Urothelium cell line (cell line): ENCODE data around the gene BAIAP2.
"Not testable (repeated sequence)": the region's sequence is repeated elsewhere in the genome, so short reads cannot be mapped to it uniquely, and the experiment has no call there.

ENCODE experiments used
- DNase-seq: peaks from one replicate; pipeline ENCODE4 v3.0.0; 2011; ENCODE audit warnings: low spot score, mixed read lengths
- FAIRE-seq: peaks from 2 replicates; lab custom pipeline; 2011; peaks lifted over from hg19 to GRCh38; lab: Jason Lieb, UNC

BAIAP2 gene

DNA sequence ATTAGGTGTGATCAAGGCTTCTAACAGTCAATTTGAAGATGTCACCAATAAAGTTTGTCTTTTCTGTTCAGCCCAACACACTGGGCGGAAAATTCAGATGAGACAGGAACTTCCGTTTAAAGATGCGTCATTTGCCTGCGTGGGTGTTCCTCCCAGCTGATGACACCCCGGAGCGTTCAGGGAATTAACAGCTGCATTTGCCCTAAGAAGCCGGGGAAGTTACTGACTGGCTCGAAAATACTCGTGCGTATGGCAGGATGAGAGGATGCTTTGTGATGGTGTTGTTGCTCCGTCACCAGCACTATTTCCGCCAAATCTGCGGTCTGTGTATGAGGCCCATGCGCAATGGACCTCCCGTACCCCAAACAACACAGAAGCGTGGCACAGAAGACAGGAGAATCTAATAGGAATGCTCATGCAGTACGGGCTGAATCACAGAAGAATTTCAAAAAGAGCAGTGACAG, 118.4 kb downstream of the BAIAP2 start:
- DNase-seq: peak; percentile 78
- peak; percentile 72 for FAIRE-seq

DNA sequence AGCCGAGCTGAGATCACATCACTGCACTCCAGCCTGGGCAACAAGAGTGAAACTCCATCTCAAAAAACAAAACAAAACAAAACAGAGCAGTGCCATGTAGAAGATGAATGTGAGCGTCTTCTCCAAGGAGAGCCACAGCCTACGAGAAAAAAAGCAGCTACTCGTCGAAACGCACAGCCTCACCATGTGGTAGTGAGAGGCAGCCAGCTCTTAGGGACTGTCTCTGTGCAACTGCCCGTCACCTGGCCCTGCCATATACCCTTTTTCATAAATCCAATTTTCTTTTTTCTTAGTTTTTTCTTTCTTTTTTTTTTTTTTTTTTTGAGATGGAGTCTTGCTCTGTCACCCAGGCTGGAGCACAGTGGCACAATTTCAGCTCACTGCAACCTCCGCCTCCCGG, 119.1 kb downstream of the BAIAP2 start:
- not testable (repeated sequence) for DNase-seq, FAIRE-seq

DNA sequence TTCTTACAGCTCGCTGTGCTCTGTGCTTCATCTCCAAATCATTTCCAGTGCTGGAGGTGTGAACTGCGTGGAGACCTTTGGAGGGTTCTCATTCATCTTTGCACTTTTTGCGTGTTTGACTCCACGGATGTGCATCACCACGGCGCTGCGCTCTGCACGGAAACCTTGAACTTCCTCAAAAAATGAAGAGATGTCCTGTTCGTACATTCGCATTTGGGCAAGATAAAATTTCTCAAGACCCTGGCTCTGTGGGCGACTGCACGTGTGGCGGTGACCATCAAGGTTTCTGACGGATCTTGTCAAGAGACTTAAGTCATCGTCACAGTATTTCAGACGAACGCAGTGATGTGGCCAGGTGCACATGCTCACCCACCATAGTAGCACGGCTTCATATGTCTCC, 120.0 kb downstream of the BAIAP2 start:
- FAIRE-seq: no peak
- no peak for DNase-seq

DNA sequence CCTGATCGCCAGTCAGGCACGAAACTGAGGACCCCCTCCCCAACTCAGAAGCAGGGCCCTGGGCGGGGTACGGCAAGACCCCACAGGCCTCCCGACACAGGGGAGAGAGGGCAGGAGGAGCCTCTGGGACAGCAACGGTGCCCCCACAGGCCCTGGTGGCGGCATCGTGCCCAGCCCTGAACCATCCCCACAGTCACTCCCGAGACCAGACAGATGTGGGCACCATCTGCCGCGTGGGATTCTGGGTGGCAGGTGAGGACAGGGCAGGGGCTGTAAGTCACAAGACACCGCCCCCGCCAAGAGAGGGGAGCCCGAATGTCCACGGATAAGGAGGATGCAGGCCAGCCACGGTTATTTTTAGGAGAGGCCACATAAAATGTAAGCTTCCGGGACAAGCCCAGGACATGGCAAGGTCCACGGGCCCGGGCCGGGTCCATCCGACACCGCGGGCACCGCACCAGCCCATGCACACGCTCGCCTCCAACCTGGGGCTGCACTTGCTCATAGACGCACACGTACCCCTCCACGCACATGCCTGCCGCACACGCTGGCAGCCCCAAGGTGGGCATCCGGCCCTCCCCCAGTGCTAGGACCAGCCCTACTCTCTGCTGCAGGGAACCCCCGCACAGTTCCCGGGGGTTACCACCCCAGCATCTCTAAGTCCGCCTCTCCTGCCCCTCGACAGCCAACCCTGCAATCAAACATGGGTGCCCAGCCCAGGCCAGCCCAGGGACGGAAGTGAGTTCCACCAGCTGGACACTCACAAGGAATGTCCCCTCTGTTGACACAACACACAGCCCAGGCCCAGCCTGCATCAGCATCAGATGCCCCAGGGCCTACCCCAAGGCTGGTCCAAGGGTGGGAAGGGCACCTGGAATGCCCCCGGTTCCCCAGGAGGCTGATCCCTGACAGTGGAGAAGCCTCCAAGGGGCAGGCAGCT, 122.2 kb downstream of the BAIAP2 start:
- DNase-seq (no peak), FAIRE-seq (peak; percentile 40)

DNA sequence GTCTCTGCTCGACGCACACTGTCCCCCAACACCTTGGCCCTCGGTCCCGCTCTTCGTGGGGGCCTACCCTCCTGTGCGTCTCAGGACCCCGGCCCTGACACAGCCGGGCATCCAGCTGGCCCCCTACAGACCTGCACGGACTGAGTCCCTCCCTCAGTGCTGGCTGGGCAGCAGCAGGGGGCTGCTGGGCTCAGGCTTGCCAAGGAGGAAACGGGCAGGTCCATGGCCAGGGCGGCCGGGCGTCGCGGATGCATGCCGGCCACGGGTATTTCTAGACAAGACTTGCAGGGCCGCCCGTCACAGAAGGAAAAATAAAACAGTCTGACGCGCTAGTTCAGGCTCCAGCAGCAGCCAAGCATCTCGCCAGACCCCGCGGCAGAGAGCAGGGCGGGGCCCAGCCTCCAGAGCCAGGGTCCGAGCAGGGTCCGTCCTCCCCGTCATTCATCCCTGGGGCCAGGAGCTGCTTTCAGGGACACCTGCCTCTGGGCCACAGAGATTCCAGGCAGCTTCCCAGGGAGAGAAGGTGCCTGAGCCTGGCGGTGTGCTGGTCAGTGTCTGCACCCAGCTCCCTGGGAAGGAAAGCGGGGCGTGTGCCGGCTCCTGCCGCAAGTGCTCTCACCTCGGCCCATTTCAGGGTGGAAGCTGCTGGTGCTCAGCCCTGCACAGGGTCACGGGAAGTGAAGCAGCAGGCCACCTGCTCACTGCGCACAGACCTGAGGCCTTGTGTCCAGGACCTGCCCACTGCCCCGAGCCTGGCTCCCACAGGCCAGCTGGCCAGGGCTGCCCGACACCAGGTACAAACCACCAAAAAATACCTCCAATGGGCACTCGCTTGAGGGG, 123.1 kb downstream of the BAIAP2 start:
- DNase-seq (no peak), FAIRE-seq (no peak)

DNA sequence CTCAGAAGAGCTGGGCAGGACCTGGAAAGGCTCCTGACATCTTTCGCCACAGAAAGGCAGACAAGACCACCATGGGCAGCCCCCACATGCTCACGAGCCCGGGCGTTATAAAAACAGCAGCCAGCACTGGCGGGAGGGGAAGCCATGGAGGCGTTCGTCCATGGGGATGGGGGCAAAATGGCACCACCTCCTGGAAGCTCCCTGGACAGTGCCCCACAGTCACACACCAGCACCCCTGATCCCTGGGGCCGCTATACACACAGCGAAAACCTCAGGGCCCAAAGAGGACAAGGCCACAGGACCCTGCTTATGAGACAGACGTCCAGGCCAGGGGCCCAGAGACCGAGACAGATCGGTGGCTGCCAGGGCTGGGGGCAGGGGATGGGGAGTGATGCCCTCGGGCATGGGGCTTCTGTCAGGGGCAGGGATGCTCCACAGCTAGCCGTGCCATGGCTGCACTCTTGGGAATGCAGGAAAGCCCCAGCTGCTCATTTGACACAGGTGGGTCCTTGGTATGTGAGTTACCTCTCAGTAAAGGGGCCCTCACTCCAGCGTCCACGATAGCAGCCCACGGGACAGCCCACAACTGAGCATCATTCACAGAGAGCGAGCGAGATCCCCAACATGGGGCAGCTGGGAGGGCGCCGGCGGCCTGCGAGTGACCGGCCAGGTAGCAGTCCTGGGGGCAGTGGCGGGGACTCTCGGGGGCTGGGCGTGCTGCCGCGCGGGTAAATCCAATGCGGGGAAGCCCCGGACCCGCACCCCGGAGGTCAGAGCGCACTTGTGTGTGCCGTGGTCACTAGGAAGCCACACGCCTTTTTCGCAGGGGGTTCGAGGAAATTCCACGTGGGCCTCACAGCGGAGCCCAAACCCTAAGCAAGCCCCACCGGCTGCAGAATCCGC, 124.0 kb downstream of the BAIAP2 start:
- DNase-seq (no peak), FAIRE-seq (no peak)

DNA sequence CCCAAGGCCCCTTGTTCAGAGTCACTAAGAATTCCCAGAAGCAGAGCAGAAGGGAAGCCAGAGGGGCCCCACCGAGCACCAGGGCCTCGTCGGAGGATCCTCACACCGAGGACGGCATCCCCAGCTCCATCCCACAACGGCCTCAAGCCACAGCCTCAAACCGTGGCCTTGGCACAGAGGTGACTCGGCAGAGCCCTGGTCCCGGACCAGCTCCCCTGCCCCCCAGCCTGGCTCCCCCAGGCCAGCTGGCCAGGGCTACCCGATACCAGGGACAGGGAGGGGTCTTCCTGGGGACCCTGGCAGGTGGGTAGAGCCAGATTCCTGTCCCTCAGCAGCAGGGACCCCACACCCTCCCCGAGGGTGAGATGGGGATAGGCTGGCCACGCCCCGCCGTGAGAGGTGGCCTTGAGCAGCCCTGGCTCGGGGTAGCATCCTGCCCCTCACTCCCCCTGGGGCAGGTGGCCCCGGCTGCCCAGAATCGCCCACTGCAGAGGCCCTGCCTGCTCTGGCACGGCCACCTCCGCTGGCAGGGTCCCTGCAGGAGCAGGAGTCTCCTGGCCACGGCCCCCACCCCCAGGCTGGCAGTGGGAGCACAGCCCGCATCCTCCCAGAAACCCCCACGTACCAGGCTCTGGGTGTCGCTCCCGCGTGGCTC, 124.8 kb downstream of the BAIAP2 start:
- DNase-seq (no peak), FAIRE-seq (no peak)

DNA sequence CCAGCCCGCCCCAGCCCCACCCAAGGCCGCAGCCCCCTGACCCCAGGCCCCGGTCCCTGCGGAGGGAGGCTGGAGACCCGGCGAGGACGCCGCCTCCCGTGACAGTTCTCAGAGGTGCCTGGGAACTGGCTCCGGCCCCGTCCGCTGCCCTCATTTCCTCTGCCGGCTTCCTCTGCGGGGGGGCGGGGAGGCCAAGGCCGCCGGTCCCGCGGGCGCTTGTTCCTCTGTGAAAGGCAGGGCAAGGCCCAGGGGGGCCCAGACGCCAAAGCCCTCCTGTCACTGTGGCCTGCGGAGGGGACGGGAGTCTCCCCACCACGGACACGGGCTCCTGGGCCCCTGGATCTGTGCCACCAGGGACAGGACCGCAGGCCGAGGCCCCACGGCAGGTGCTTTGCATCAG, 125.4 kb downstream of the BAIAP2 start:
- DNase-seq: no peak

DNA sequence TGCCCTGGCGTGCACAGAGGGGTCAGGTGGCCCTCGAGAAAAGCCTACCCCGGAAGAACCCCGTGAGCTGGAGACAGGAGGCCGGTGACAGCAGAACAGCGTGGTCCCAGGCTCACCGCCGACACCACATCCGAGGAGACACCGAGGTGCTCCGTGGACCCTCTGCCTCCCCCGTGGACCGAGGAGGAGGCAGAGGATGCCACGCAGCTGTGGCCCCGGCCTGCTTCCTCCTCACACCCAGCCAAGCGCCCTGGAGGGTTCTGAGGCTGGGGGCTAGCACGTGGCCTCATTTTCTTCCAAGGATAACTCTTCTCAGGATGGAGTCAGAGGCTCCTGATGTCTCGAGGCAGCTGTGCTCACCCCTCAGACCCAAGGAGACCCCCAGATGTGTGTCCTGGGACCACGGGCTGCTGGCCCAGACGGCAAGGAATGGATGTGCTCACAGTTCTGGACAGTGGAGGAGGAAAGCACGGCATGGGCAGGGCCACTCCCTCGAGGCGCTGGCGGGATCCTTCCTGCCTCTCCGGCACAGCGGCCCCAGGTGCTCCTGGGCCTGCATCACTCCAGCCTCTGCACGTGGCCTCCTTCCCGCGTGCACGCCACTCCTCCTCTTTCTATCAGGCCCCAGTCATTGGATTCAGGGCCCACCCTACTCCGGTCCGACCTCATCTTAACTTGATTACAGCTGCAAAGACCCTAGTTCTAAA, 125.9 kb downstream of the BAIAP2 start:
- peak; percentile 46 for FAIRE-seq
- DNase-seq: no peak

More for the DNA sequence above, 125.4 kb downstream of the BAIAP2 start:
- no peak for FAIRE-seq

DNA sequence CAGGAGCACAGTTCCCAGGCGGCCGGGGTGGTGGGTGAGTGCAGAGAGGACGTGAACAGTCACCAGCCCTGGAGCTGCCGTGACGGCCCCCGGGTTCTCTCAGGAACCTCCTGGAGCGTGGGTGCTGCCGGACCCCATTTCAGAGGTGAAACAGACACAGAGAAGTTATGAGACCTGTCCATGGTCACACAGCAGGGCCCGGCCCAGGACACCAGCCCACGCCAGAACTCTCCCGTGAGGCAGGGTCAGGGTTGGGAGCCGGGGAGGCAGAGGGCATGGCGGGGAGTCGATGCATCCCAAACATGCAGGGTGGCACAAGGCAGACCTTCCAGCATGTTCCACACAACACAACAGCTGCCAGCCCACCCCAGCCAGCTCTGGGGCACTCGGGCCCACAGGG, 126.6 kb downstream of the BAIAP2 start:
- FAIRE-seq (no peak), DNase-seq (no peak)

DNA sequence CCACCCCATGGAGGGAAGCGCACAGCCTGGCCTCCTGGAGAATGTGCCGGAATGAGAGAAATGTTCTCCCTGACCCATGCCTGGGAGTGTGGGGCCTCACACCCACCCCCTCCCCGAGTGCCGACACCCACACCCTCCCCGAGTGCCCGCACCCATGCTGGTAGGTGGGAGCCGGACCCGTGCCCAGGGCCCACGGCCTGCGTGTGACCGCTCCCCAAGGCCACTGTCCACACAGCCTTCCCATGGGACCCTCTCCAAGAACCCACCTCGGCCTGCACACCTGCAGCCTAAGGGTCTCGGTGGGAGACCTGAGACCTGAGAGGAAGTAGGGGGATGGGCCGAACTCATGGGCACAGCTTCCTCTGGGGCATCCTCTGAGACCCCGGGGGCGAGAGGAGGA, 127.0 kb downstream of the BAIAP2 start:
- FAIRE-seq (no peak), DNase-seq (no peak)

DNA sequence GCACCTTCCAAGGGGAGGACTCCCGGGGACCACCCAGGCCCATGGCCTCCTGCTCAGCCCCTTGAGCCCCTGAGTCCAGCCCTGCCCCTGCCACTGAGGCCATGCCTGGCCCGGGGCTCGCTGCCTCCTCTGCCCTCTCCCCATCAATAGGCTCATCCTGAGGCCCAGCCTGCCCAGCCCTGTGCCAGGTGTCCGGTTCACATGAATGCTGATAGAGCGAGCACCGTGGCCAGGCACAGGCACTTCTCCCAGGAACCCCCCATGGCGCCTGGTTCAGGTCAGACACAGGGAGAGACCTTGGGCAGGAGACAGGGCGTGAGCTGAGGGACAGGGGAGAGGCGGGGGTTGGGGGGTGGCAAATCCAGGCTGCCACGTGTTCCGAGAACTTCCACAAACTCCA, 127.5 kb downstream of the BAIAP2 start:
- no peak for DNase-seq
- no peak for FAIRE-seq

DNA sequence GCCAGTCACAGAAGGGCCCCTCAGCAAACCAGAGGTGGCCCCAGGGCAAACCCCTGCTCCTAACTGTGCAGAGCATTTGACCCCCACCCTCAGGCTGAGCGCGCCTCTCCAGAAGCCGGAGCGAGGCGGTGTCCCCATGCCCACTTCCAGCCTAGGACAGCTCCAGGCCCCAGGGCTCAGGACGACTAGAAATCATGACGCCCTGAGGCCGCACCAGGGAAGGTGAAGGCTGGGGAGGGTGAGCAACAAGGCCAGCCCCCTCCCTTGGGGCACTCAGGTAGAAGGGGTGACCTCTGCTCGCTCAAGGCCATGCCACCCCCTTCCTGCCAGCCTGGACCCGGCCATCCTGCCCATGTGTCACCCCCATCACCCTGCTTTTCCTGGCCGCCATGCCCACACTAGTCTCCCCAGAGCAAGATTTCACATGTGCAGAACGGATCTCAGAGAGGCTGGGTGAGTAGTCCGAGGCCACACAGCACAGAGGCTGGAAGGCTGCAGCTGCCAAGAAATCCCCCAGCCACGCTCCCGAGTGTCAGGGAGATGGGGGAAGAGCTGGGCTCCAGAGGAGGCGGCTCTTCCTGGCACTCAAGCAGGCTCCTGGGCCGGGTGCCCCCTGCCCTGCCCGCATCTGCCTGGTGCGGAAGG, 128.2 kb downstream of the BAIAP2 start:
- DNase-seq (no peak), FAIRE-seq (no peak)

DNA sequence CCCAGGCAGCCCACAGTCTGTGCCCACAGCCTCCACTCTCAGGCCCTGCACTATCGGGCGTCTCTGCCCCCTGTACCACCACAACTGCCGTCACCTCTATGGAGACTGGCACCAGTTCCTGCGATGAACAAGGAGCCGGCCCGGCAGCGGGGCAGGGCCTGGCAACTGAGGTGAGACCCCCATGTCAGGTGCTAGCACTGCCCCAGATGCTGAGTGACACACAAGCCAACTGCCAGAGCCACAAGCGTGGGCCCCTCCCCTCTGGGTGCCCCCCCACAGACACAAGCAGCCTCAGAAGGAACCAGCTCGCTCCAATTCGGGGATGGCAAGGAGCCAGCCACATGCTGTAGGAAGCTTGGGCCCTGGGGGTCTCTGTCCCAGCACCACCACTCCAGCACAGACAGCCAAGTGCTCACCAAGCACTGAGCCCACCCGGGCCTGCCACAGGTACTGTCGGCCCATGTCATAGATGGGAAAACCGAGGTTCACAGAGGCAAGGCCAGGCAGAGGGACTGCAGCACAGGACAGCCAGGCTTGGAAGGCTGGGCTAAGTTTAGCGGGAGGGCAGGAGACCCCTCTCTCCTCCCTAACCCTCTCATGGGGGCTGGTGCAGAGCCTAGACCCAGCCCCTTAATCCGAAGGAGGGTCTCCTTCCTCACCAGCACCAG, 128.9 kb downstream of the BAIAP2 start:
- FAIRE-seq: no peak

DNA sequence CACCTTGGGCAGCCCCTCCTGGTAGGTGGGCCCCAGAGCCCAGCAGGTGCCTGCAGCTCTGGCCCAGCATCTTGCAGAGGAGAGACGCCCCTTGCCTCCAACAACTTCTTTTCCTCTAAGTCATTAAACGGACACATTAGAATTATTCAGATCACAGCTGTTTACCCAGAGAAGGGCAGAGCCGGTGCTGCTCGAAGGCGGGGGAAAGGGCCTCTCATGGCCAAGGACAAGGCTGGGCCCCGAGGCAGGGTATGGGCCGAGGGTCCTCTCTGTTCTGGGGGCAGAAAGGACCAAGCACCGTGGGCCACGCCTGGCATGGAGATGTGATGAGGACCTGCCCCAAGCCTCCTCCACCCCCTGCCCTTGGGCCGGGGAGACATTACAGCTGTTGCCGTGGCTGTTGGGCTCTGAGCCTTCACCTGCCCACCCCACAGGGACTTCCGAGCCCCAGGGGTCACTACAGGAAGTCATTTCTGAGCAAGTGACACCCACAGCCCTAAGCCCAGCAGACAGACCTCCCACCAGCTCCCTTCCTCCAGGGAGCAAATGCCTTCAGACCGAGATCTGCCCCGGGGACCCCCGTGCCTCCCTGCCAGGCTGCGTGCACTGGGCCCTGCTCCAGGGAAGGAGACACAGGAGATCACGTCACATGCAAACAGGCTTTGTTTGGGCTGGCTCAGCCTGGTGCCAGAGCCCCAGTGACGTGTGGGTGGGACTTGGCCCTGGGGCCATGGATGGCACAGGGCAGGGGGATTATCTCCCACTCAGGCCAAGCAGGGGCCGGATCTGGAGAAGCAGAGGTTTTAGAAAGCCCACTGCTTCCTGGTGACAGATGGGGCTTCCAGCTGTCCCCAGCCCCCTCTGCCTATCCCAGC, 129.7 kb downstream of the BAIAP2 start:
- FAIRE-seq: peak; percentile 46
- DNase-seq: no peak

More for the DNA sequence above, 128.9 kb downstream of the BAIAP2 start:
- no peak for DNase-seq

DNA sequence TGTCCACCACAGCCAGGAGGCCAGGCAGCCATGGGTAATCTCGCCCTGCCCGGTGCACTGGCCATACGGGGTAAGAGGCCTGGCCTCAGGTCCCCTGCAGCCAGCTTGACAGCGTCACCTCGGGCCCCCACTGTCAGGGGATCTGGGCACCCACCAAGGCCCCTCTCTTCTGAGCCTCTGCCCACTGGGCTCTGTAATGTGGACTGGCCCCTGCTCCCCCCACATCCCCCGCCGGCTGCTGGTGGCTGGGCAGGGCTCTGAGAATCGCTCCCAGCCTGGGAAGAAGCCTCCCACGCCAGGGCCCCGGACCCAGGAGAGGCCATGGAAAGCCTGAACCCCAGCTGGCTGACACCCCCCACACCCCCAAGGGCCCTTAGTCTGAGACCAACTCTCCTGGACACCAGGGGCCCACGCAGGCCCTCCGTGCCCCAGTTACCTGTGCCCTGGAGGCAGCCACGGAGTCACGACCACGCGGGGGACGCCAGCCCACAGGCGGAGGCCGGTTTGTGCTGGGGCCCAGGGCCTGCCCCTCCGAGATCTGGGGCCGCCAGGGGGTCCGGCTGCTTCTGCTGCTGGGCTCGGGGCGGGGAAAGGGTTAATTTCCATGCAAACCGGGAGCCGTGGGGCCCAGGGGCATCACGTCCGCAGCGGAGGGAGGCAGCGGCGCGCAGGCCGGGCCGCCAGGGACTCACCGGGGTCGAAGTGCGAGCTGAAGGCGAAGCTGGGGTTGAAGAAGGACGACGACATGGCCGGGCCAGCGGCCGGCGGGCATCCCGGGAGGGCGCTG, 130.5 kb downstream of the BAIAP2 start, which contains the start of gene PVALEF:
PVALEF (plus strand) TSS at position 262 of the 787 bp plus-strand sequence. CDS start 15,720 bp downstream, outside the sequence.
- DNase-seq: peak; percentile 55
- peak; percentile 50 for FAIRE-seq
